Gastroesophageal sphincter (tissue), 3 donors: ENCODE results near the gene PDS5A.

Experiments used
- POLR2A ChIP-seq, 2 donors: fragments of 450-650 bp; IDR thresholded peaks; one replicate each; pipeline ENCODE4 v1.6.1; 2017; ENCODE audit warnings: antibody characterized with exemption in 2 of 2, mild to moderate bottlenecking in 2 of 2, moderate library complexity in 1 of 2
- POLR2AphosphoS5 ChIP-seq: sonication (generic); formaldehyde crosslinking; IDR thresholded peaks from one replicate; pipeline ENCODE4 v1.6.1; 2017; ENCODE audit warnings: antibody characterized with exemption
- TF ChIP-seq, protein P1 (sequence below), 4 experiments: fragments of 200-600 bp in 2 of 4; fragments of 450-650 bp in 2 of 4; sonication (generic) in 1 of 4; IDR thresholded peaks; one replicate each; pipeline ENCODE4 v1.5.1; 2017 to 2019; ENCODE audit warnings: antibody characterized with exemption in 4 of 4, mild to moderate bottlenecking in 2 of 4, moderate library complexity in 2 of 4

GRCh38 chr4:39910064-39910463 is 67.6 kb downstream of the PDS5A start:
- no peak for TF ChIP-seq POLR2AphosphoS5
- TF ChIP-seq, protein P1, sequence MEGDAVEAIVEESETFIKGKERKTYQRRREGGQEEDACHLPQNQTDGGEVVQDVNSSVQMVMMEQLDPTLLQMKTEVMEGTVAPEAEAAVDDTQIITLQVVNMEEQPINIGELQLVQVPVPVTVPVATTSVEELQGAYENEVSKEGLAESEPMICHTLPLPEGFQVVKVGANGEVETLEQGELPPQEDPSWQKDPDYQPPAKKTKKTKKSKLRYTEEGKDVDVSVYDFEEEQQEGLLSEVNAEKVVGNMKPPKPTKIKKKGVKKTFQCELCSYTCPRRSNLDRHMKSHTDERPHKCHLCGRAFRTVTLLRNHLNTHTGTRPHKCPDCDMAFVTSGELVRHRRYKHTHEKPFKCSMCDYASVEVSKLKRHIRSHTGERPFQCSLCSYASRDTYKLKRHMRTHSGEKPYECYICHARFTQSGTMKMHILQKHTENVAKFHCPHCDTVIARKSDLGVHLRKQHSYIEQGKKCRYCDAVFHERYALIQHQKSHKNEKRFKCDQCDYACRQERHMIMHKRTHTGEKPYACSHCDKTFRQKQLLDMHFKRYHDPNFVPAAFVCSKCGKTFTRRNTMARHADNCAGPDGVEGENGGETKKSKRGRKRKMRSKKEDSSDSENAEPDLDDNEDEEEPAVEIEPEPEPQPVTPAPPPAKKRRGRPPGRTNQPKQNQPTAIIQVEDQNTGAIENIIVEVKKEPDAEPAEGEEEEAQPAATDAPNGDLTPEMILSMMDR (IDR thresholded peaks at IDR 0.05), result no peak
- TF ChIP-seq POLR2A (IDR thresholded peaks at IDR 0.05), result no peak
